Chondrocyte (in vitro differentiated cells): Measurements from ENCODE around the gene PPM1K. TPM values are rescaled to one million over a fixed set of nuclear protein-coding genes. Genes with fewer than 3 reads are reported as not detected.

ENCODE experiments used
- DNase-seq: peaks from one replicate; pipeline ENCODE4 v3.0.0; 2021; ENCODE audit warnings: mixed read lengths, low spot score
- H3K27ac Mint-ChIP-seq: one replicate; pipeline ENCODE4 v1.8.0; 2021; ENCODE audit warnings: mild to moderate bottlenecking, moderate library complexity, mixed read lengths; ENCODE audit not compliant: unreplicated experiment
- H3K27me3 Mint-ChIP-seq: 2 replicates; pipeline ENCODE4 v1.8.0; 2021; ENCODE audit warnings: low read depth, mixed read lengths
- H3K36me3 Mint-ChIP-seq: 2 replicates; pipeline ENCODE4 v1.8.0; 2021; ENCODE audit warnings: low read depth, mixed read lengths
- H3K4me1 Mint-ChIP-seq: 2 replicates; pipeline ENCODE4 v1.8.0; 2021; ENCODE audit warnings: low read depth, mild to moderate bottlenecking, mixed read lengths
- H3K4me3 Mint-ChIP-seq: one replicate; pipeline ENCODE4 v1.8.0; 2021; ENCODE audit warnings: mild to moderate bottlenecking, moderate library complexity, mixed read lengths; ENCODE audit not compliant: unreplicated experiment
- H3K9me3 Mint-ChIP-seq: 2 replicates; pipeline ENCODE4 v1.8.0; 2021; ENCODE audit warnings: low read depth, mixed read lengths
- total RNA-seq: library from RNA; stranded (reverse); gene quantifications from 3 replicates; pipeline ENCODE4 v1.2.1, GENCODE V29; 2021
- TF ChIP-seq, protein P1 (sequence below): fragments of 200-600 bp; sonication (generic); IDR thresholded peaks from 2 replicates; pipeline ENCODE4 v1.5.0; 2021; ENCODE audit warnings: antibody characterized with exemption, mild to moderate bottlenecking, moderate library complexity

The PPM1K gene
- total RNA-seq, 1 donor from 2014 or later, result 17.0 TPM

DNA sequence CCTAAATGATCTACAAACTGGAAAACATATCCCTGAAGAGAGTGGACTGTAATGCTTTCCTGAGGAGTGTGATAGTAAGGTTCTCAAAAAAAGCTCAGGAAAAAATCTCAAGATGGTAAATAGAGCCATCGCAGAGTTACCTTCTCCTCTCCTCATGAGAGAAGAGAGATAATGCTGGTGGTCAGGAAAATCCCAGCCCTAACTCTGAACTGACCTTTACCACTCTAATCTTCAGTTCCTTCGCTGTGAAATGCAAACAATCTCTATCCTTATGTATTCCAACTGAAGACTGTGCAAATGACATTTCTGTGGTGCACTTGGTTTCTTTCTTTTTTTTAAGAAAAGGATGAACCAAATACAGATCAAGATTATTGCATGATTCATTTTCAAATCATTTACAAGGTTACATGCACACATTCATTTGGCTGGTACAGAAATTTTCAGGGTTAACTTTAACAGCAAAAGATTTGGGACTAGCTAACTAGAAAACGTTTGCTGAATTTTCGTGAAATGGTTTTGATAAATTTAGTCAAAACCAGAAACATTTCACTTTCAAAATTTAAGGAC, 8.3 kb downstream of the PPM1K start:
- peaks cover 41% of the 10 kb centered on the region for H3K4me1 Mint-ChIP-seq
- TF ChIP-seq, protein P1, sequence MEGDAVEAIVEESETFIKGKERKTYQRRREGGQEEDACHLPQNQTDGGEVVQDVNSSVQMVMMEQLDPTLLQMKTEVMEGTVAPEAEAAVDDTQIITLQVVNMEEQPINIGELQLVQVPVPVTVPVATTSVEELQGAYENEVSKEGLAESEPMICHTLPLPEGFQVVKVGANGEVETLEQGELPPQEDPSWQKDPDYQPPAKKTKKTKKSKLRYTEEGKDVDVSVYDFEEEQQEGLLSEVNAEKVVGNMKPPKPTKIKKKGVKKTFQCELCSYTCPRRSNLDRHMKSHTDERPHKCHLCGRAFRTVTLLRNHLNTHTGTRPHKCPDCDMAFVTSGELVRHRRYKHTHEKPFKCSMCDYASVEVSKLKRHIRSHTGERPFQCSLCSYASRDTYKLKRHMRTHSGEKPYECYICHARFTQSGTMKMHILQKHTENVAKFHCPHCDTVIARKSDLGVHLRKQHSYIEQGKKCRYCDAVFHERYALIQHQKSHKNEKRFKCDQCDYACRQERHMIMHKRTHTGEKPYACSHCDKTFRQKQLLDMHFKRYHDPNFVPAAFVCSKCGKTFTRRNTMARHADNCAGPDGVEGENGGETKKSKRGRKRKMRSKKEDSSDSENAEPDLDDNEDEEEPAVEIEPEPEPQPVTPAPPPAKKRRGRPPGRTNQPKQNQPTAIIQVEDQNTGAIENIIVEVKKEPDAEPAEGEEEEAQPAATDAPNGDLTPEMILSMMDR, result no peak
- H3K9me3 Mint-ChIP-seq, result peaks cover 8% of the 10 kb centered on the region
- no peak for DNase-seq
- no peaks in the 10 kb centered on the region for H3K27me3 Mint-ChIP-seq
- no peak overlapping the region for H3K4me3 Mint-ChIP-seq
- peaks cover 5% of the 10 kb centered on the region for H3K36me3 Mint-ChIP-seq
- H3K27ac Mint-ChIP-seq, result peak overlapping the region; percentile 74

DNA sequence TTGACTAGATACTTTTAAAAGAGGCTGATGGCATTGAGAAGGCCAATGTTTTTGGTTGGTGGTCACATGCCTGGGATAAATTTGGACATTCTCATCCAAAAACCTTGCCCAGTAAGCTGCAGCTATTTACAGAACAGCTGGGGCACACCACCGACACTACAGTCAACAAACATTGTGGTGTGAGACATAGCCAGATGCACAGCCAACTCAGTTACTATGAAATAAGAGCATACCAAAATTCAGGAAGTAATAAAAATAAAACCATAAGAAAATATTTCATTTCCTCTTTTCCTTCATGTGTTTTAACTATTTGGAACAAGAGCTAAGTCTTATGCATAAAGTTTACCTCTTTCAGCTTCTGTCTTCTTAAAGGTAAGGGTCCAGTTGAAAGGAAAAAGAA, 8.8 kb downstream of the PPM1K start:
- DNase-seq, result no peak
- peaks cover 5% of the 10 kb centered on the region for H3K36me3 Mint-ChIP-seq
- peaks cover 8% of the 10 kb centered on the region for H3K9me3 Mint-ChIP-seq
- no peak overlapping the region for H3K4me3 Mint-ChIP-seq
- TF ChIP-seq, protein P1, result no peak
- H3K4me1 Mint-ChIP-seq, result peaks cover 39% of the 10 kb centered on the region
- H3K27ac Mint-ChIP-seq, result peak overlapping the region; percentile 74
- no peaks in the 10 kb centered on the region for H3K27me3 Mint-ChIP-seq

DNA sequence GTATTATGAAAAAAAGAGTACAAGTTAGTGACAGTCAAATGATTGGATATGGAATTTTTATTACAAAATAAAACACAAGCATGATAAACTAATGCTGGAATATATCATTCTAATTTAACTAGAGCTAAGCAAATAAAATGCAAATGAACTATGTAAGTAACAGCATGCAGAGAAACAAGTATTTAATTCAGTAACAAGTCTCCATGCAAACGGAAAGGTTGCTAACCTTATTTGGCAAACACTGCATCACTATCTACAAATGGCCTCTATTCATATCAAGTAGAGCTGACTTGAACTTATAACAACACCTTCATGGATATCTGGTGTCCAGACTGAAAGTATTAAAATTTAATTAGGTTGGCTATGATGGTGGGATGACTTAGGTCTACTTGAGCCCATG, 15.4 kb downstream of the PPM1K start:
- Mint-ChIP-seq H3K4me1 (no peaks in the 10 kb centered on the region), H3K36me3 (peaks cover 5% of the 10 kb centered on the region), H3K27me3 (no peaks in the 10 kb centered on the region), H3K27ac (no peak overlapping the region), H3K9me3 (no peaks in the 10 kb centered on the region), H3K4me3 (no peak overlapping the region)
- no peak for DNase-seq
- TF ChIP-seq, protein P1, result no peak

DNA sequence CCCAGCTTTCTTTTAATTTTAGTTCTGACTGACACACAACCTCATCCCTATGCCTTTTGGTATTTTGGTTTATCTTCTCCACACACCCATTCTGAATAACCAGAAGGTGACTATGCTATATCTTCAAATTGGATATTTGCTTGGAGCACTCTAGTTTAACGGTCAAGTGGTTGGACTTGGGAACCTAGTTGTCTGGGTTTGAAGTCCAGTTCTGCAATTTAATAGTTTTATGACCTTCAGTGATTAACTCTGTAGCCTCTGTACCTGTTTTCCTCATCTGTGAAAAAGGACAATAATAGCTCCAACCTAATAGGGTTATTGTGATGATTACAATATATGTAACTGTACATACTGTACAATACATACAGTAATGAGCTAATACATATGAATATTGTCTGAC, 20.0 kb downstream of the PPM1K start:
- no peak for DNase-seq
- peaks cover 11% of the 10 kb centered on the region for H3K36me3 Mint-ChIP-seq
- no peak overlapping the region for H3K4me3 Mint-ChIP-seq

DNA sequence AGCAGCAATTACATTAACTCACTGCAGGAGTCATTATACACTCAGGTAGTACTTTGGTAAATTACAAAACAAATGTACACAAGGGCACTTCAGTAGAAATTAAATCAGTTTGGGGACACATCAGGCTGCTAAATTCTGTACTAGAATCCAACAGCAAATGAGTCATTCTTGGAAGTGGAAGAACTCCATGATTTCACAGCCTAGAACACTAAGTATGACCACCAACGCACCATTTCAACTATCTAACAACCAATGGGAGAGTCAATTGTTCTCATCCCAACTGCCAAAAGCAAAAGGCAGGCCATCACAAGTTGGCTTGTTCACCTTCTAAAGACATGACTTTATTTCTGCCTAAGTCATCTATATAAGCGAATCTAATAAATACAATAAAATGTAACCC, 26.6 kb downstream of the PPM1K start:
- TF ChIP-seq, protein P1, result no peak
- no peak for DNase-seq
- peaks cover 6% of the 10 kb centered on the region for H3K36me3 Mint-ChIP-seq
- H3K4me1 Mint-ChIP-seq, result no peaks in the 10 kb centered on the region
- H3K9me3 Mint-ChIP-seq, result no peaks in the 10 kb centered on the region
- no peak overlapping the region for H3K27ac Mint-ChIP-seq
- no peaks in the 10 kb centered on the region for H3K27me3 Mint-ChIP-seq
- H3K4me3 Mint-ChIP-seq, result no peak overlapping the region

More for the DNA sequence above, 20.0 kb downstream of the PPM1K start:
- TF ChIP-seq, protein P1, result no peak
- no peaks in the 10 kb centered on the region for H3K27me3 Mint-ChIP-seq
- H3K4me1 Mint-ChIP-seq, result no peaks in the 10 kb centered on the region
- no peaks in the 10 kb centered on the region for H3K9me3 Mint-ChIP-seq
- H3K27ac Mint-ChIP-seq, result no peak overlapping the region
